ENCODE measurements around the gene NINL.
A peak's percentile ranks its signal among the peaks of the same experiment; 100 is the strongest.

The NINL gene

GRCh38 chr20:25580711-25581110 is 4.6 kb downstream of the NINL start:
- TF ChIP-seq JUND (IDR thresholded peaks at IDR 0.05; ENCODE audit: low read depth) = no peak
- DNase-seq (ENCODE audit: low read depth in 1 of 2, low spot score in 1 of 2) = peak; percentile 51 to 85
- in situ Hi-C loops (cut with HindIII; ENCODE audit: low pct_unique_long_range_greater_than_20kb, low sequenced_read_pairs) = no loop called here

GRCh38 chr20:25579081-25579770 is 6.1 kb downstream of the NINL start:
- TF ChIP-seq JUND (IDR thresholded peaks at IDR 0.05; ENCODE audit: low read depth) = no peak
- in situ Hi-C loops (cut with HindIII; ENCODE audit: low pct_unique_long_range_greater_than_20kb, low sequenced_read_pairs) = no loop called here
- DNase-seq (ENCODE audit: low read depth in 1 of 2, low spot score in 1 of 2) = no peak

DNA sequence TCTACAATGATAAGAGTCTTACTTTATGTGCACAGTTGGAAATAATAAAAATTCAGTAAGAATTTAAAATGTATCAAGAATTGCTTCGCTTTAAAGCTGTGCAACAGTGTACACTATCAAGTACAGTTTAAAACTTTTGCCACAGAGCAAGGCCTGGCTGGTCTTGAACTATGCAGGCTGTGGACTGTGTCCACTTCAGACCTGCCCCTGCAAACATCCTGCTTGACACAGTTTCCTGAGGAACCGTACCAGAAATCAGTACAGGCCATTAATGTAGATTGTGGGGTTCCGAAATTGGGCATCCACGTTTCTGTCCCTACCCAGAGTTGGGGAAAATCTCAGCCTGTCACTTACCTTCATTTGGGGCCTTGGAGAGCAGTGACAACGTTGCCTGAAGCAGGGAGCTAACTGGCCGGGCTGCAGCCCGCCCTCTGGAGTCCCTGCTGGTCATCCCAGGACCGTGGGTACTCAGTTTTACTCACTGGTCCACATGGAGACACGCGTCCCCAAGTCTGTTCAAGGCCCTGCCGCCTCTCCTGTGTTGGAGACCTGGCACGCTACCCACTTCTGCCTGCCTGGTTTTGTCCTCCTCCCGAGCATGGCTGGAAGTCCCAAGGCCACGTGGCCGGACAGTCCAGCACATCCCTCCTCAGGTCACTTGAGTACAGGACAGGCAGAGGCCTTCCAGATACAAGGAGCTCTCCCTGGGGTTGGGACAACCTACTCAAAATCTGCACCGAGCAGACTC is 8.4 kb downstream of the NINL start:
- DNase-seq (ENCODE audit: low read depth in 1 of 2, low spot score in 1 of 2) = no peak
- in situ Hi-C loops (cut with HindIII; ENCODE audit: low pct_unique_long_range_greater_than_20kb, low sequenced_read_pairs) = no loop called here
- TF ChIP-seq JUND (IDR thresholded peaks at IDR 0.05; ENCODE audit: low read depth) = no peak

- in situ Hi-C loops (cut with HindIII; ENCODE audit: low pct_unique_long_range_greater_than_20kb, low sequenced_read_pairs) = no loop called here
- DNase-seq (ENCODE audit: low read depth in 1 of 2, low spot score in 1 of 2) = peak in 1 of 2 experiments; percentile 69
- no peak for TF ChIP-seq JUND (IDR thresholded peaks at IDR 0.05; ENCODE audit: low read depth)
Measured at GRCh38 chr20:25574411-25574810, 10.9 kb downstream of the NINL start.

DNA sequence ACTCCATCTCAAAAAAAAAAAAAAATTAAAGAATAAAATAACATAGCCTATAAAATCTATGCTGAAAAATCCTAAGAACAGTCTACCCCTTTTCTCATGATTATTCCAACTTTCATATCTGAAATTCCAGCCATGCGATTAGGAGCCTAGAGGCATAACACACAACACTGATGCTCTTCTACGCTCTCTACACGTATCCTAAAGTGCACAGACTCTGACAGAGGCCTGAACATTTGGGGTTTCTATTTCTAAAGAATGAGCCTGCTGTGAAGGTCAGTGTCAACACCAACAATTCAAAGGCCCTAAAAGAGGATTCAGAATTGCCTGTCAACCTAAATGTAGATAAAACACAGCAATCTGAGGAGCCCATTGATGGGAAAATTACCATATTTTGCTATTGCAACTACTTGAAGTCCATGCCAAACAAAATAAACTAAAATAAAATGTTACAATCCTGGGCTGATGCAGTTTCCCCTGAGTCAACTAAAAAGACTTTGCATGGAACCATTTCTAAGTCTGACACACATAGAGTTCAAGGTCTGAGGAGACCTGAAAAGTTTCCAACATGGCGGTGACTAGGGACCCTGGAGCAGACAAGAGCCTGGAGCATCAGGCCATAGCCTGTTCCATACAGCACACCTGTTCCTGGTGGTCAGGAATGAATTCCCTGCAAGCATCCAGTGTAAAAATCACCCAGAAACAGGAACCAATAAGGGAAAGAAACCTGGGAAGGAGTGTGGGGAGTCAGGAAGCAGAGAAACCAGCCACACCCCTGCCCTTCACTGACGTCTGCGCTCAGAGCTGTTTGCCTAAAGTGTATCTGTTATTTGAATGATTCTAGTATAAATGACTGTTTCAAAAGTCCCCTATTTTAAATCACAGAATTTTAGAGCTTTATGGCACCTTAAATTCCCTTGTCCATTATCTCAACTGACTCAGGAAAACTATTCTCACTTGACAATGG is 11.8 kb downstream of the NINL start:
- in situ Hi-C loops (cut with HindIII; ENCODE audit: low pct_unique_long_range_greater_than_20kb, low sequenced_read_pairs) = no loop called here
- no peak for TF ChIP-seq JUND (IDR thresholded peaks at IDR 0.05; ENCODE audit: low read depth)
- no peak for DNase-seq (ENCODE audit: low read depth in 1 of 2, low spot score in 1 of 2)

GRCh38 chr20:25571817-25572216 is 13.5 kb downstream of the NINL start:
- TF ChIP-seq JUND (IDR thresholded peaks at IDR 0.05; ENCODE audit: low read depth) = no peak
- in situ Hi-C loops (cut with HindIII; ENCODE audit: low pct_unique_long_range_greater_than_20kb, low sequenced_read_pairs) = no loop called here
- DNase-seq (ENCODE audit: low read depth in 1 of 2, low spot score in 1 of 2) = no peak

- DNase-seq (ENCODE audit: low read depth in 1 of 2, low spot score in 1 of 2) = no peak
- no peak for TF ChIP-seq JUND (IDR thresholded peaks at IDR 0.05; ENCODE audit: low read depth)
Measured at GRCh38 chr20:25571240-25571639, 14.1 kb downstream of the NINL start.

GRCh38 chr20:25570148-25570530 is 15.2 kb downstream of the NINL start:
- DNase-seq (ENCODE audit: low read depth in 1 of 2, low spot score in 1 of 2) = no peak
- in situ Hi-C loops (cut with HindIII; ENCODE audit: low pct_unique_long_range_greater_than_20kb, low sequenced_read_pairs) = no loop called here
- no peak for TF ChIP-seq JUND (IDR thresholded peaks at IDR 0.05; ENCODE audit: low read depth)

More at GRCh38 chr20:25571240-25571639, 14.1 kb downstream of the NINL start:
- in situ Hi-C loops (cut with HindIII; ENCODE audit: low pct_unique_long_range_greater_than_20kb, low sequenced_read_pairs) = no loop called here

DNA sequence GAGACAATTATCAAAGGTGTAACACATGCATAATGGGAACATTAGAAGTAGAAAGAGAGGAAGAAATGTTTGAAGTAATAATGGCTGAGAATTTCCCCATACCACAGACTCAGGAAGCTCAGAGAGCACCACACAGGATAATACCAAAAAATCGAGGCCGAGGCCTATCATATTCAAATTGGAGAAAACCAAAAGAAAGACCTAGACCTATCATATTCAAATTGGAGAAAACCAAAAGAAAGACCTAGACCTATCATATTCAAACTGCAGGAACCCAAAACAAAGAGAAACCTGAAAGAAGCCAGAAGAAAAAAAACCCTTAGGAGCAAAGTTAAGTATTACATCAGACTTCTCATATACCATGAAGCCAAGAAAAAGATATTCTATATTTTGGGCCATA is 18.0 kb downstream of the NINL start:
- TF ChIP-seq JUND (IDR thresholded peaks at IDR 0.05; ENCODE audit: low read depth) = no peak
- no peak for DNase-seq (ENCODE audit: low read depth in 1 of 2, low spot score in 1 of 2)
- in situ Hi-C loops (cut with HindIII; ENCODE audit: low pct_unique_long_range_greater_than_20kb, low sequenced_read_pairs) = no loop called here

- in situ Hi-C loops (cut with HindIII; ENCODE audit: low pct_unique_long_range_greater_than_20kb, low sequenced_read_pairs) = no loop called here
- TF ChIP-seq JUND (IDR thresholded peaks at IDR 0.05; ENCODE audit: low read depth) = no peak
- no peak for DNase-seq (ENCODE audit: low read depth in 1 of 2, low spot score in 1 of 2)
Measured at GRCh38 chr20:25566821-25567220, 18.5 kb downstream of the NINL start.

DNA sequence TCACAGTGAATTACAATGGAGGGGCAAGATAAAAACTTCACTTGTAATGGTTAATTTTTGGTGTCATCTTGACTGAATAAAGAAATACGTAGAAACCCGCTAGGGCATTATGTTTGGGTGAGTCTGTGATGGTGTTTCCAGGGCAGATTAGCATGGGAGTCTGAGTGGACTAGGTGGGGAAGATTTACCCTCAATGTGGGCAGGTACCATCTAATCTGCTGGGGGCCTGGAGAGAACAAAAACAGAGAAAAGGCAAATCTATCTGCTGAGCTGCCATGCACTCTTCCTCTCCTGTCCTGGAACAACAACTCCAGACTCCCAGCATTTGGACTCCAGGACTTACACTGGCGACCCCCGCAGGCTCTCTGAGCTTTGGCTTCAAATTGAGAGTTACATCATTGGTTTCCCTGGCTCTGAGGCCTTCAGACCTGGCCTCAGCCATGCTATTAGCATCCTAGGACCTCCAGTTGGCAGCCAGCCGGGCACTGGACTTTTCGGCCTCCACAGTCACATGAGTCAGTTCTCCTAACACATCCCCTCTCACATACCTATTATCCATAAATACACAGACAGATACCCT is 19.7 kb downstream of the NINL start:
- DNase-seq (ENCODE audit: low read depth in 1 of 2, low spot score in 1 of 2) = no peak
- in situ Hi-C loops (cut with HindIII; ENCODE audit: low pct_unique_long_range_greater_than_20kb, low sequenced_read_pairs) = no loop called here
- TF ChIP-seq JUND (IDR thresholded peaks at IDR 0.05; ENCODE audit: low read depth) = no peak

GRCh38 chr20:25563876-25564275 is 21.5 kb downstream of the NINL start:
- TF ChIP-seq JUND (IDR thresholded peaks at IDR 0.05; ENCODE audit: low read depth) = no peak
- in situ Hi-C loops (cut with HindIII; ENCODE audit: low pct_unique_long_range_greater_than_20kb, low sequenced_read_pairs) = no loop called here
- no peak for DNase-seq (ENCODE audit: low read depth in 1 of 2, low spot score in 1 of 2)
